MM.1S (cell line): ENCODE measurements around the gene BPIFB1.

ENCODE experiments used
- DNase-seq: peaks from one replicate; pipeline ENCODE4 v3.0.0-alpha.2; 2015
- H2AFZ ChIP-seq: fragments of 300-600 bp; sonication (generic); 2 replicates; pipeline ENCODE4 v1.6.0; 2016; ENCODE audit warnings: antibody characterized with exemption, low read length
- H3F3A ChIP-seq: fragments of 300-600 bp; sonication (generic); 2 replicates; pipeline ENCODE4 v1.6.1; 2016; ENCODE audit warnings: mild to moderate bottlenecking, antibody characterized with exemption, low read length, moderate library complexity, mixed read lengths; ENCODE audit not compliant: insufficient read depth
- H3K27ac ChIP-seq: fragments of 300-600 bp; sonication (generic); 2 replicates; pipeline ENCODE4 v1.5.1; 2016; ENCODE audit warnings: mild to moderate bottlenecking, low read length
- H3K27me3 ChIP-seq: fragments of 300-600 bp; sonication (generic); replicated peaks from 2 replicates; pipeline ENCODE4 v1.6.0; 2016; ENCODE audit warnings: low read length; ENCODE audit not compliant: insufficient read depth
- H3K36me3 ChIP-seq: fragments of 300-600 bp; sonication (generic); replicated peaks from 2 replicates; pipeline ENCODE4 v1.6.1; 2016; ENCODE audit warnings: mild to moderate bottlenecking, low read length, mixed read lengths; ENCODE audit not compliant: insufficient read depth
- H3K4me1 ChIP-seq: fragments of 300-600 bp; sonication (generic); 2 replicates; pipeline ENCODE4 v1.6.1; 2016; ENCODE audit warnings: low read length, mixed read lengths
- H3K4me2 ChIP-seq: fragments of 300-600 bp; sonication (generic); 2 replicates; pipeline ENCODE4 v1.6.0; 2016; ENCODE audit warnings: low read depth, low read length
- H3K4me3 ChIP-seq: fragments of 300-600 bp; sonication (generic); 2 replicates; pipeline ENCODE4 v1.5.1; 2016; ENCODE audit warnings: low read length, mixed read lengths
- H3K79me2 ChIP-seq: fragments of 300-600 bp; sonication (generic); 2 replicates; pipeline ENCODE4 v1.6.1; 2016; ENCODE audit warnings: mixed run types, low read length, mixed read lengths
- H3K9ac ChIP-seq: fragments of 300-600 bp; sonication (generic); 2 replicates; pipeline ENCODE4 v1.6.1; 2016; ENCODE audit warnings: low read length, mixed read lengths
- H3K9me2 ChIP-seq: fragments of 300-600 bp; sonication (generic); replicated peaks from 2 replicates; pipeline ENCODE4 v1.6.1; 2016; ENCODE audit warnings: mild to moderate bottlenecking, low read length, mixed read lengths; ENCODE audit not compliant: insufficient read depth
- H3K9me3 ChIP-seq: fragments of 300-600 bp; sonication (generic); replicated peaks from 2 replicates; pipeline ENCODE4 v1.6.1; 2016; ENCODE audit warnings: mild to moderate bottlenecking, low read length, mixed read lengths; ENCODE audit not compliant: insufficient read depth
- H4K20me1 ChIP-seq: fragments of 300-600 bp; sonication (generic); 2 replicates; pipeline ENCODE4 v1.6.1; 2016; ENCODE audit warnings: mild to moderate bottlenecking, low read length, moderate library complexity, mixed read lengths; ENCODE audit not compliant: insufficient read depth
- CTCF ChIP-seq: fragments of 300-600 bp; sonication (generic); IDR thresholded peaks from 2 replicates; pipeline ENCODE4 v1.5.1; 2016; ENCODE audit warnings: antibody characterized with exemption, low read length, mixed read lengths
- EZH2 ChIP-seq: fragments of 300-600 bp; sonication (generic); optimal IDR thresholded peaks from 2 replicates; pipeline ENCODE3; 2017; ENCODE audit warnings: low read depth, mild to moderate bottlenecking, antibody characterized with exemption, low read length, mixed read lengths
- EZH2phosphoT487 ChIP-seq: fragments of 300-600 bp; sonication (generic); IDR thresholded peaks from 2 replicates; pipeline ENCODE4 v1.6.1; 2018; ENCODE audit warnings: antibody characterized with exemption, low read length

The BPIFB1 gene

GRCh38 chr20:33352258-33353012, 69.4 kb downstream of the BPIFB1 start:
- H3K4me3 ChIP-seq: no peak overlapping the region
- no peak for TF ChIP-seq CTCF
- no peak for TF ChIP-seq EZH2
- no peak for TF ChIP-seq EZH2phosphoT487
- DNase-seq: no peak
- no peaks in the 10 kb centered on the region for H3K36me3 ChIP-seq
- no peaks in the 10 kb centered on the region for H3K27me3 ChIP-seq
- H4K20me1 ChIP-seq: no peaks in the 10 kb centered on the region
- no peak overlapping the region for H3K9ac ChIP-seq
- H2AFZ ChIP-seq: no peak overlapping the region
- H3K4me1 ChIP-seq: no peaks in the 10 kb centered on the region
- H3K9me2 ChIP-seq: no peaks in the 10 kb centered on the region
- no peaks in the 10 kb centered on the region for H3K79me2 ChIP-seq
- no peaks in the 10 kb centered on the region for H3K9me3 ChIP-seq
- H3K27ac ChIP-seq: no peak overlapping the region
- no peaks in the 10 kb centered on the region for H3F3A ChIP-seq
- H3K4me2 ChIP-seq: no peak overlapping the region

DNA sequence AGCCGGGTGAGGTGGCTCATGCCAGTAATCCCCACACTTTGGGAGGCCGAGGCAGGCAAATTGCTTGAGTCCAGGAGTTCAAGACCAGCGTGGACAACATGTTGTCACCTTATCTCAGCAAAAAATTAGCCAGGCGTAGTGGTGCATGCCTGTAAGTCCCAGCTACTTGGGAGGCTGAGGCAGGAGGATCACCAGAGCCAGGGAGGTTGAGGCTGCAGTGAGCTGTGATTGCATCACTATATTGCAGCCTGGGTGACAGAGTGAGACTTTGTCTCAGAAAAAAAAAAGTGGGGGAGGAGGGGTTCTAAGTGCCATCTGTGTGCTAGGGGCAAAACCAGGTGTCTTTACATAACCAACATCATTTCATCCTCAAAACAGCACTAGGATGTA, 70.0 kb downstream of the BPIFB1 start:
- no peak overlapping the region for H3K9ac ChIP-seq
- no peaks in the 10 kb centered on the region for H3K79me2 ChIP-seq
- no peak for DNase-seq
- H3K9me3 ChIP-seq: no peaks in the 10 kb centered on the region
- no peak overlapping the region for H3K4me2 ChIP-seq
- H3K9me2 ChIP-seq: no peaks in the 10 kb centered on the region
- no peak overlapping the region for H3K4me3 ChIP-seq
- H2AFZ ChIP-seq: no peak overlapping the region
- TF ChIP-seq EZH2 (no peak), EZH2phosphoT487 (no peak), CTCF (no peak)
- H3K27ac ChIP-seq: no peak overlapping the region
- no peaks in the 10 kb centered on the region for H3K4me1 ChIP-seq
- no peaks in the 10 kb centered on the region for H3K27me3 ChIP-seq
- H3F3A ChIP-seq: no peaks in the 10 kb centered on the region
- no peaks in the 10 kb centered on the region for H3K36me3 ChIP-seq
- no peaks in the 10 kb centered on the region for H4K20me1 ChIP-seq
